ENCODE results near the gene UBR1.

GRCh38 chr15:42986693-42987342, 119.0 kb downstream of the UBR1 start:
- TF ChIP-seq CTCF (IDR thresholded peaks at IDR 0.05), result no peak
- TF ChIP-seq POLR2A (IDR thresholded peaks at IDR 0.05), result no peak
